ENCODE measurements around the gene CCNB3.
A peak's percentile ranks its signal among the peaks of the same experiment; 100 is the strongest.
"Not testable (repeated sequence)": the region's sequence is repeated elsewhere in the genome, so short reads cannot be mapped to it uniquely, and the experiment has no call there.

Gene CCNB3, protein sequence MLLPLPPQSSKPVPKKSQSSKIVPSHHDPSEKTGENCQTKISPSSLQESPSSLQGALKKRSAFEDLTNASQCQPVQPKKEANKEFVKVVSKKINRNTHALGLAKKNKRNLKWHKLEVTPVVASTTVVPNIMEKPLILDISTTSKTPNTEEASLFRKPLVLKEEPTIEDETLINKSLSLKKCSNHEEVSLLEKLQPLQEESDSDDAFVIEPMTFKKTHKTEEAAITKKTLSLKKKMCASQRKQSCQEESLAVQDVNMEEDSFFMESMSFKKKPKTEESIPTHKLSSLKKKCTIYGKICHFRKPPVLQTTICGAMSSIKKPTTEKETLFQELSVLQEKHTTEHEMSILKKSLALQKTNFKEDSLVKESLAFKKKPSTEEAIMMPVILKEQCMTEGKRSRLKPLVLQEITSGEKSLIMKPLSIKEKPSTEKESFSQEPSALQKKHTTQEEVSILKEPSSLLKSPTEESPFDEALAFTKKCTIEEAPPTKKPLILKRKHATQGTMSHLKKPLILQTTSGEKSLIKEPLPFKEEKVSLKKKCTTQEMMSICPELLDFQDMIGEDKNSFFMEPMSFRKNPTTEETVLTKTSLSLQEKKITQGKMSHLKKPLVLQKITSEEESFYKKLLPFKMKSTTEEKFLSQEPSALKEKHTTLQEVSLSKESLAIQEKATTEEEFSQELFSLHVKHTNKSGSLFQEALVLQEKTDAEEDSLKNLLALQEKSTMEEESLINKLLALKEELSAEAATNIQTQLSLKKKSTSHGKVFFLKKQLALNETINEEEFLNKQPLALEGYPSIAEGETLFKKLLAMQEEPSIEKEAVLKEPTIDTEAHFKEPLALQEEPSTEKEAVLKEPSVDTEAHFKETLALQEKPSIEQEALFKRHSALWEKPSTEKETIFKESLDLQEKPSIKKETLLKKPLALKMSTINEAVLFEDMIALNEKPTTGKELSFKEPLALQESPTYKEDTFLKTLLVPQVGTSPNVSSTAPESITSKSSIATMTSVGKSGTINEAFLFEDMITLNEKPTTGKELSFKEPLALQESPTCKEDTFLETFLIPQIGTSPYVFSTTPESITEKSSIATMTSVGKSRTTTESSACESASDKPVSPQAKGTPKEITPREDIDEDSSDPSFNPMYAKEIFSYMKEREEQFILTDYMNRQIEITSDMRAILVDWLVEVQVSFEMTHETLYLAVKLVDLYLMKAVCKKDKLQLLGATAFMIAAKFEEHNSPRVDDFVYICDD (N-terminal part only)

DNA sequence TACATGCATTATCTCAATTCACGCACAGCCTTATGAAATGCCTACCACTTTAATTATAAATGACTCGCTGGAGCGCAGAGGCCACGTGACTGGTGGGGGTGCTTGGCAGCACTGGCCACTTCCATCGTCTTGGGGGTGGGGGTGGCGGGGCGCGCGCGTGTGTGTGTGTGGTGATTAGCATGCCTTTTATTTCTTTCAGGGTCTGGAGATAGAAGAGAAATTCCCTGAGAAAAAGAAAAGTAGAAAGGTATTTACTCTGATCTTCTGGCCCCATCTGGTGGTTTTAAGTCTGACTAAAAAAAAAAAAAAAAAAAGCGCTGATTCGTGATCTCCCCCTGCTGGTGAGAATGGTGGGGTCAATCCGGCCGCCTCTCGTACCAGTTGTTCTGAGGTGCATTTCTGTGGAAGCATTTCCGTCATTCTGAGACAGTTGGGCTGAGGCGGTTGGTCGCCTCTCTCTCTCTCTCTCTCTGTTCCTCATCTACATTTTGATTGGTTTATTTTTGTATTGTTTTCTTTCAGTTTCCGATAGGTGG is at the start of gene CCNB3:
Gene CCNB3, plus strand, starts transcription at position 402 of the 536 bp plus-strand sequence. CDS start 80,399 bp downstream, outside the sequence.
- peak; percentile 97 to 98 for ATAC-seq

GRCh38 chrX:50157545-50158135 is 46.9 kb upstream of the CCNB3 start:
- ATAC-seq, result no peak

- ATAC-seq, result no peak
These were observed 46.0 kb upstream of the CCNB3 start for GRCh38 chrX:50158593-50158992.

DNA sequence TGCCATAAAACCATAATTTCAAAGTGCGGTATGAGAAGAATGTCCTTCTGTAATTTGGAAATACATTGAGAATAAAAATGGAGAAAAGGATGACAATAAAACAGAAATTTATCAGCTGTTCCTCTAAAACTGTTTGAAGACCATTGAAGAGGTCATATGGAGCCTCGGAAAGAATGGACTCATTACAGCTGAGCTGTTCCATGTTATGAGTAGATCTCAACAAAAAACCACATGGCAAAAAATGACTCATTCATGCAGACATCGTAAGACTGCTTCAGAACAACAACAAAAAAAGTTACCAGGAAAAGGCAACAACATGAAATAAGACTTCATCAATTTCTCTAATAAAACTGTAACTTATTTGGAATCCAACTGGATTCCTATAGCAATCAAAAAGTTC is 43.4 kb upstream of the CCNB3 start:
- no peak for ATAC-seq

DNA sequence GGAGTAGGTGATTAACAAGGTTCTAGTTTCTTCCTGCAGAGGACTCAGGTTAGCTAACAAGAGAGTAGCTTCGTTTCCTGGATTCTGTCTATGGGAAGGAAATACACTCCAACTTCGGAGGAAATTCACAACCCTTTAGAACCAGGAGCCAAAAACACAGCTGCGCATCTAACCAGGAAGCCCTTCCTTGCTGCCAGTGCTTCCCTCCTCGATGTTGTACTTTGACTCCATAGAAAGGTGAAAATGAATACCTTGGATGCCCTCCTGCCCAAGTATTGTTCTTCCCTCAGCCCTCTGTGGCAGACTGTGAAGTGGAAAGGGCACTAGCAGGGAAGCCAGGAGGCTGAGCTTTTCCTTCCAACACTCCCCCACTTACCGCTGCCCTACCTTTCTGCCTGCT is 38.8 kb upstream of the CCNB3 start:
- no peak for ATAC-seq

DNA sequence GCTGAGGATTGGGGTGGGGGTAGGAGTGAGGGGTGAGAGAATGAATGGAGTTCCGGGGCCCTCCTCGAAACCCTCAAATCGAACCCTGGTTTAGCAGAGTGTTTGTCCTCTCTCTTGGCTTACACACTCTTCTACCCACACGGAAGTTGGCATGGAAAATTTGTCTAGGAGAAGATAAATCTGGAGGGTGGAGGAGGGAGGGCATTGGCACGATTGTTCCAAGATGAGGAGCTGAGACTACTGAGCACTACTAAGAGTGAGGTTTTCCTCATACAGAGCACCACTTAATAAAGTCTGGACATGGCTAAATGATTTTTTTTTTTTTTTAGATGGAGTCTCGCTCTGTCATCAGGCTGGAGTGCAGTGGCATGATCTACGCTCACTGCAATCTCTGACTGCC is 37.2 kb upstream of the CCNB3 start:
- ATAC-seq, result no peak

GRCh38 chrX:50168241-50168687 is 36.3 kb upstream of the CCNB3 start:
- peak in 1 of 2 donors; percentile 53 for ATAC-seq

- ATAC-seq, result no peak
These were observed 34.8 kb upstream of the CCNB3 start for GRCh38 chrX:50169717-50170116.

DNA sequence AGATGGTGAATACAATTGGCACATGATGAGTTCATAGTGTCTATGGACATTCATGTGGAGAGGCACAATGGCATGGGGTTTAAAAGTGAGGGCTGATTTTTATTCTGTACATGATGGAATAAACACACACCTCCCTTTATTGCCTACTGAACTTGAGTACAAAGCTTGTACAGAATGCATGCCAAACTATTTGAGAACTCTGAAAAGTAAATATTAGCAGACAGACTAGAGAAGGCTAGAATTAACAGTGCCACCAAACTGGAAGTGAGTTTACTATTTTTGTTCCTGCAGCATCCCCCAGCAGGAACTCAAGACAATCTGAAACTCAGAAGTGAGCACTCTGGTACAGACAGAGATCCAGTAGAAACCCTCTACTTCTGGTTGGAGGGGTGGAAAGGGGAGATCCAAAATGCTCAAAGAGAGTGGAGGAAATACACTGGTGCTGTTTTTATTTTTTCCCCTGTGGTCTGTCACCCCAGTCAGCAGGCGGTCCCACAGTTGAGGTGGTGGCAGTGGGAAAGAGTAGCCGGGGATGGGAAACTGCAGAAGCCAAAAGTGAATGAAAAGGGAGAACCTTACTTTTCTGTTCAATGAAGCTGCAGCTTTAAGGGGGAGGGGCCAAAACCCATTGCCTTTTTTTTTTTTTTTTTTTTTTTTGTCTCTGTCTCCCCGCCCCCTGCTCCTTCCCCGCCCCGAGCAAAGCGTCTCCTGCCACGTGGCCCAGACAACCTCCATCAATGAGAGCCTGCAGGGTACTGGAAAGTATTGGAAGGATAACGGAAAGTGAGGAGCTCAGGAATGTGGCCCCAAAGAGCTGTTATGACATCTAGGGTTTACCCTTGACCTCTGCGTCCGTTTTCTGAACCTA is 24.3 kb upstream of the CCNB3 start:
- no peak for ATAC-seq

GRCh38 chrX:50183891-50184290 is 20.7 kb upstream of the CCNB3 start:
- ATAC-seq, result no peak

GRCh38 chrX:50188859-50189600 is 15.5 kb upstream of the CCNB3 start:
- ATAC-seq, result no peak

- no peak for ATAC-seq
These were observed 6.2 kb upstream of the CCNB3 start for GRCh38 chrX:50198348-50198747.

DNA sequence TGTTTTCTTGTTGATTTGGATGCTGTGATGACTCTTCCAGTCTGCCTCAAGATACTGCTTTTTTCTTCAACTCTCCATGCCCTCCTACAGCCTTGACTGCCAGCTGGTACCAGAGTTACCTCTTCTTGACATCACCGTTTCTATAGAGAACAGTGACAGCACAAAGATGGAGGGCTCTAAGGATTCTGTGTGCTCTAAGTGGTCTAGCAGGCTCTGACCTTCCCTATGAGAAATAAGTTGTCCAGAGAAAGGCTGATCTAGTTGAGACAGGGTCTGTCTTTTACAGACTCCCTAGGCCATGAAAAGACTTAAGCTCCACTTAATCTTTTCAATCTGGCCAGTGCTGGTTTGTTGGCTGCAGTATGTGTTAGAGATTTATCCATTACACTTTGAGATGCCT is 3.7 kb upstream of the CCNB3 start, which contains the start of gene AKAP4:
Gene AKAP4, minus strand, starts transcription at position 101 of the 400 bp plus-strand sequence. CDS start 118 bp downstream, outside the sequence.
- no peak for ATAC-seq

DNA sequence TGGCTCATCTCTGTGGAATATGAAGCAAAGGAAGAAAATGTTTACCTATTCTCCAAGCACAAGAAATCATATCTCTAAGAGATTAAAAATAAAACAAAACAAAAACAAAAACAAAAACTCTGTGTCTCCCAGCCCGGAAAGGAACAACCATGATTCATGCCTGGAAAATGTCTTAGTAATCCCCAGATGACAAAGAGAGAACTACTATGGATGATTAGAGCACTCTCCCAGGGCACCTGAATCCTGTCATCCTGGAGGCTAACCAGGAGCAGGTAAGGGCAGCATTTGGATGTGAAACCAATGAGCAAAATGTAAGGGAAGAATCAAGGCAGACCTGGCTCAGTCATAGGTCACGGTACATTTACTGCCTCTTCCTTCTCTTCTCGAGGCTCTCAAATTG is 2.0 kb upstream of the CCNB3 start:
- ATAC-seq, result no peak

GRCh38 chrX:50206753-50207152 is 2.2 kb downstream of the CCNB3 start:
- no peak for ATAC-seq

- ATAC-seq, result no peak
These were observed 6.9 kb downstream of the CCNB3 start for GRCh38 chrX:50211510-50211909.

DNA sequence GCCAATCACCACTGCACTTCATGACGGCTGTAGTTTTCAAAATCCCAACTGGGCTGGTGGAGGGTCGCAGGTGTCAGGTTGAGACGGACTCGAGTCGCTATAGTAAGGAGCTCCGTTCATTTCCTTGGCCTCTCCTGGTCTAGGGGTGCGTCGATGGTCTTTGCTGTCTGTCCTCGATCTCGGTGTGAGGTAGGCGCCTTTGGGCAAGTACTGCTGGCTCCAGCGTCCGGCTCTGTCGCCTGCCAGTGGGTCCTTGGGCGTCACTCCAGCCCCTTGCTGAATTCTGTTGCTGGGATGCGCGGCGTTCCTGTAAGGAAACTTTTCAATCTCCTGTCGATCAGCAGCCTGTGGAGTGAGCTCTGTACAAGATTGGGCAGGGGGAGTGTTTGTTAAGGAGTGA is 76.7 kb downstream of the CCNB3 start:
- no peak for ATAC-seq

GRCh38 chrX:50327235-50327634 is 122.7 kb downstream of the CCNB3 start:
- no peak for ATAC-seq

- not testable (repeated sequence) for ATAC-seq
These were observed 128.1 kb downstream of the CCNB3 start for GRCh38 chrX:50332668-50333067.

- ATAC-seq, result no peak
These were observed 128.7 kb downstream of the CCNB3 start for GRCh38 chrX:50333308-50333707.

Data from activated CD4-positive, CD25-positive, alpha-beta regulatory T cell treated with anti-CD3 and anti-CD28 coated beads, Interleukin-2, amount 50 U/mL, for 24 hours (primary cell).